Activated B cell treated with CpG ODN at 0.5 μM for 24 hours (primary cell): Measurements from ENCODE around the gene HES4. TPM values are rescaled to one million over a fixed set of nuclear protein-coding genes. Genes with fewer than 3 reads are reported as not detected.

Experiments used
- ATAC-seq: fragments of 200-7000 bp; cut with Tn5 transposase; one replicate; pipeline ENCODE4 v1.10.0; 2021; ENCODE audit warnings: low read depth, mild to moderate bottlenecking, moderate library complexity
- CTCF ChIA-PET: fragments of 350-600 bp; sonication (Branson Sonifier 250); formaldehyde crosslinking; loops from one replicate; lab custom pipeline; 2021; ENCODE audit warnings: antibody characterized with exemption; lab: Charles Lee
- POLR2A ChIA-PET: fragments of 350-600 bp; sonication (Branson Sonifier 250); formaldehyde crosslinking; loops from one replicate; lab custom pipeline; 2021; ENCODE audit warnings: antibody characterized with exemption; lab: Charles Lee
- DNase-seq: peaks from one replicate; pipeline ENCODE4 v3.0.0; 2022
- H3K27ac Mint-ChIP-seq: one replicate; pipeline ENCODE4 v1.8.0; 2020; ENCODE audit warnings: mixed read lengths
- H3K27me3 Mint-ChIP-seq: one replicate; pipeline ENCODE4 v1.8.0; 2021; ENCODE audit warnings: mixed read lengths
- H3K36me3 Mint-ChIP-seq: one replicate; pipeline ENCODE4 v1.8.0; 2021; ENCODE audit warnings: low read depth, mixed read lengths
- H3K4me1 Mint-ChIP-seq: one replicate; pipeline ENCODE4 v1.8.0; 2021; ENCODE audit warnings: mixed read lengths
- H3K4me3 Mint-ChIP-seq: one replicate; pipeline ENCODE4 v1.8.0; 2020; ENCODE audit warnings: mild to moderate bottlenecking, mixed read lengths
- H3K9me3 Mint-ChIP-seq: one replicate; pipeline ENCODE4 v1.8.0; 2020; ENCODE audit warnings: mixed read lengths
- intact Hi-C: fragments of 100-400 bp; cut with micrococcal nuclease; formaldehyde crosslinking; loops from one replicate; pipeline ENCODE4 v1.15.1; 2024
- total RNA-seq: library from RNA; stranded (reverse); gene quantifications from 2 replicates; pipeline ENCODE4 v1.2.3, GENCODE V29; 2022
- TF ChIP-seq, protein P1 (sequence below): fragments of 200-600 bp; IDR thresholded peaks from one replicate; pipeline ENCODE4 v1.8.0; 2022; ENCODE audit warnings: antibody characterized with exemption, mild to moderate bottlenecking

The HES4 gene
- total RNA-seq, 1 donor from 2014 or later: 0.67 TPM

GRCh38 chr1:1046243-1046642, 46.3 kb upstream of the HES4 start:
- Mint-ChIP-seq H3K4me3 (no peak overlapping the region), H3K4me1 (peaks cover 3% of the 10 kb centered on the region), H3K36me3 (no peaks in the 10 kb centered on the region), H3K27me3 (no peaks in the 10 kb centered on the region), H3K27ac (no peak overlapping the region), H3K9me3 (no peaks in the 10 kb centered on the region)
- intact Hi-C loops: no loop called here
- ChIA-PET POLR2A (no interaction called here), CTCF (no interaction called here)
- no peak for DNase-seq
- ATAC-seq: no peak
- TF ChIP-seq, protein P1, sequence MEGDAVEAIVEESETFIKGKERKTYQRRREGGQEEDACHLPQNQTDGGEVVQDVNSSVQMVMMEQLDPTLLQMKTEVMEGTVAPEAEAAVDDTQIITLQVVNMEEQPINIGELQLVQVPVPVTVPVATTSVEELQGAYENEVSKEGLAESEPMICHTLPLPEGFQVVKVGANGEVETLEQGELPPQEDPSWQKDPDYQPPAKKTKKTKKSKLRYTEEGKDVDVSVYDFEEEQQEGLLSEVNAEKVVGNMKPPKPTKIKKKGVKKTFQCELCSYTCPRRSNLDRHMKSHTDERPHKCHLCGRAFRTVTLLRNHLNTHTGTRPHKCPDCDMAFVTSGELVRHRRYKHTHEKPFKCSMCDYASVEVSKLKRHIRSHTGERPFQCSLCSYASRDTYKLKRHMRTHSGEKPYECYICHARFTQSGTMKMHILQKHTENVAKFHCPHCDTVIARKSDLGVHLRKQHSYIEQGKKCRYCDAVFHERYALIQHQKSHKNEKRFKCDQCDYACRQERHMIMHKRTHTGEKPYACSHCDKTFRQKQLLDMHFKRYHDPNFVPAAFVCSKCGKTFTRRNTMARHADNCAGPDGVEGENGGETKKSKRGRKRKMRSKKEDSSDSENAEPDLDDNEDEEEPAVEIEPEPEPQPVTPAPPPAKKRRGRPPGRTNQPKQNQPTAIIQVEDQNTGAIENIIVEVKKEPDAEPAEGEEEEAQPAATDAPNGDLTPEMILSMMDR: no peak

GRCh38 chr1:1045129-1045528, 45.2 kb upstream of the HES4 start:
- Mint-ChIP-seq H3K9me3 (no peaks in the 10 kb centered on the region), H3K36me3 (no peaks in the 10 kb centered on the region), H3K4me1 (peaks cover under 1% of the 10 kb centered on the region), H3K4me3 (no peak overlapping the region), H3K27me3 (no peaks in the 10 kb centered on the region), H3K27ac (no peak overlapping the region)
- ChIA-PET POLR2A (interaction anchor here (1.0 to 1.4 kb wide), 2 partner anchors 12 to 18 kb away, joined by 3 read pairs; no protein-coding TSS in a partner anchor), CTCF (no interaction called here)
- intact Hi-C loops: no loop called here
- no peak for ATAC-seq
- TF ChIP-seq, protein P1: no peak
- no peak for DNase-seq

DNA sequence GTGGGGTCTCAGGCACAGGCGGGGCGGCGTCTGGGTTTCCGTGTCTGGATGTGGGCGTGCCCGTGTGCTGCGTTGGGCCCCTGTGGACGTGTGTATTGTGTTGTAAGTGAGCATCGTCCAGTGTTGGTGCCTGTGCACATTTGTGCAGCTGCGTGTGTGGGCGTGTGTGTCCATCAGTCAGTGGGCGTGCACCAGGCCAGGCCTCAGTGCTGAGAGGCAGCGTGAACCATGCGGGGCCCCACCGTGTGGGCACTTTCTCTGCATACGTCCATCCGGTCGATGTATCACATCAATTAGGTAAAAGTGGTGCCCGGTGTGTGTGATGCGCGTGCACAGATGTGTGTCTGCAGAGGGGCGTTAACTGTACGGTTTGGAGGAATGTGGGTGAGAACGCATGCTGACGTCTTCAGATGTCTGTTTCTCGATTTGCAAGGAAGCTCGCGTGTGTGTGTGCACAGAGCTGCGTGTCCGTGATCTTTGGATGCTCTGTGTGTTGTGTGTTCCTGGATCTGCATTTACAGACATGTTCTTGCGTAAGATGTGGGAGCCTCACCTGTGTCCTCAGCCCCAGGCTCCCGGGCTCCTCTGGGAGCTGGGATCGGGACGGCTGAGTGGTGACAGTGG, 44.7 kb upstream of the HES4 start:
- no peaks in the 10 kb centered on the region for H3K9me3 Mint-ChIP-seq
- H3K4me1 Mint-ChIP-seq: peaks cover 6% of the 10 kb centered on the region
- intact Hi-C loops: no loop called here
- H3K27me3 Mint-ChIP-seq: no peaks in the 10 kb centered on the region
- ChIA-PET POLR2A (interaction anchor here (1.0 to 1.4 kb wide), 2 partner anchors 11 to 19 kb away, joined by 3 read pairs; no protein-coding TSS in a partner anchor), CTCF (no interaction called here)
- no peak for ATAC-seq
- H3K4me3 Mint-ChIP-seq: no peak overlapping the region
- H3K27ac Mint-ChIP-seq: no peak overlapping the region
- DNase-seq: no peak
- no peaks in the 10 kb centered on the region for H3K36me3 Mint-ChIP-seq
- TF ChIP-seq, protein P1: no peak

- intact Hi-C loops: no loop called here
- POLR2A ChIA-PET: interaction anchor here (0.6 to 1.4 kb wide), 2 partner anchors 9 to 11 kb away, joined by 3 to 11 read pairs; no protein-coding TSS in a partner anchor
Measured at GRCh38 chr1:1043921-1044320, 44.0 kb upstream of the HES4 start.

GRCh38 chr1:1043411-1043810, 43.5 kb upstream of the HES4 start:
- no peak for ATAC-seq
- Mint-ChIP-seq H3K27ac (no peak overlapping the region), H3K9me3 (no peaks in the 10 kb centered on the region), H3K36me3 (no peaks in the 10 kb centered on the region), H3K4me3 (no peak overlapping the region), H3K4me1 (peaks cover 18% of the 10 kb centered on the region), H3K27me3 (peaks cover 8% of the 10 kb centered on the region)
- POLR2A ChIA-PET: no interaction called here
- intact Hi-C loops: no loop called here
- DNase-seq: no peak
- TF ChIP-seq, protein P1: no peak
- CTCF ChIA-PET: no interaction called here

More at GRCh38 chr1:1043921-1044320, 44.0 kb upstream of the HES4 start:
- H3K4me3 Mint-ChIP-seq: no peak overlapping the region
- DNase-seq: no peak
- no peaks in the 10 kb centered on the region for H3K9me3 Mint-ChIP-seq
- H3K27ac Mint-ChIP-seq: no peak overlapping the region
- ATAC-seq: no peak
- H3K4me1 Mint-ChIP-seq: peaks cover 13% of the 10 kb centered on the region
- TF ChIP-seq, protein P1: no peak
- H3K27me3 Mint-ChIP-seq: peaks cover 3% of the 10 kb centered on the region
- CTCF ChIA-PET: no interaction called here
- H3K36me3 Mint-ChIP-seq: no peaks in the 10 kb centered on the region
